ENCODE results near the gene DYNLT1.

DNA sequence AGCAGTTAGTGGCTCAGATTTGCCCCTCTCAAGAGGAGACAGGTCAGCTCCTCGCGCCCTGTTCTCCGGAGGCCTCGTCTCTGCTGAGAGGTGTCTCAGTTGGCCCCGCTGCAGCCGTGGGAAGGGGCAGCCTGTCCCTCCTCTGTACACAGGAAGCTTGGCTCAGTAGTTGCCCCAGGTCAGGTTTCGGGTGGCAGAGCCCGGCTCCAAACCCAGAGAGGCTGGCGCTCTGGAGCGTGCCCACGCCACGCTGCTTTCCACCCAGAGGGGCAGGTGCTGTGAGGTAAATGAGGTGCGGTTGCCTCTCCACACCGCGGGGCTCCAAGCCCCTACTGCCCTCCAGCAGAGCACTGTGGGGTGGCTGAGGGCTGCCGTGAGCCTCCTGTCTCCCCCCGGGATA lies 16.0 kb downstream of the DYNLT1 start:
- TF ChIP-seq POLR2AphosphoS5 (IDR thresholded peaks at IDR 0.05) (no peak), POLR2A (IDR thresholded peaks at IDR 0.05) (no peak), EP300 (IDR thresholded peaks at IDR 0.05) (no peak)
- TF ChIP-seq, protein P1, sequence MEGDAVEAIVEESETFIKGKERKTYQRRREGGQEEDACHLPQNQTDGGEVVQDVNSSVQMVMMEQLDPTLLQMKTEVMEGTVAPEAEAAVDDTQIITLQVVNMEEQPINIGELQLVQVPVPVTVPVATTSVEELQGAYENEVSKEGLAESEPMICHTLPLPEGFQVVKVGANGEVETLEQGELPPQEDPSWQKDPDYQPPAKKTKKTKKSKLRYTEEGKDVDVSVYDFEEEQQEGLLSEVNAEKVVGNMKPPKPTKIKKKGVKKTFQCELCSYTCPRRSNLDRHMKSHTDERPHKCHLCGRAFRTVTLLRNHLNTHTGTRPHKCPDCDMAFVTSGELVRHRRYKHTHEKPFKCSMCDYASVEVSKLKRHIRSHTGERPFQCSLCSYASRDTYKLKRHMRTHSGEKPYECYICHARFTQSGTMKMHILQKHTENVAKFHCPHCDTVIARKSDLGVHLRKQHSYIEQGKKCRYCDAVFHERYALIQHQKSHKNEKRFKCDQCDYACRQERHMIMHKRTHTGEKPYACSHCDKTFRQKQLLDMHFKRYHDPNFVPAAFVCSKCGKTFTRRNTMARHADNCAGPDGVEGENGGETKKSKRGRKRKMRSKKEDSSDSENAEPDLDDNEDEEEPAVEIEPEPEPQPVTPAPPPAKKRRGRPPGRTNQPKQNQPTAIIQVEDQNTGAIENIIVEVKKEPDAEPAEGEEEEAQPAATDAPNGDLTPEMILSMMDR (IDR thresholded peaks at IDR 0.05), result no peak
